ENCODE data around the gene APOOL. TPM values are rescaled to one million over a fixed set of nuclear protein-coding genes. Genes with fewer than 3 reads are reported as not detected.
"Not testable (repeated sequence)": the region's sequence is repeated elsewhere in the genome, so short reads cannot be mapped to it uniquely, and the experiment has no call there.

APOOL gene
- total and polyA plus RNA-seq, 9 of the 15 experiments (the other 6 are each of a cell fraction or from before 2014, with no cell fraction given): 4.6 to 20.5 (median 10.2) TPM

DNA sequence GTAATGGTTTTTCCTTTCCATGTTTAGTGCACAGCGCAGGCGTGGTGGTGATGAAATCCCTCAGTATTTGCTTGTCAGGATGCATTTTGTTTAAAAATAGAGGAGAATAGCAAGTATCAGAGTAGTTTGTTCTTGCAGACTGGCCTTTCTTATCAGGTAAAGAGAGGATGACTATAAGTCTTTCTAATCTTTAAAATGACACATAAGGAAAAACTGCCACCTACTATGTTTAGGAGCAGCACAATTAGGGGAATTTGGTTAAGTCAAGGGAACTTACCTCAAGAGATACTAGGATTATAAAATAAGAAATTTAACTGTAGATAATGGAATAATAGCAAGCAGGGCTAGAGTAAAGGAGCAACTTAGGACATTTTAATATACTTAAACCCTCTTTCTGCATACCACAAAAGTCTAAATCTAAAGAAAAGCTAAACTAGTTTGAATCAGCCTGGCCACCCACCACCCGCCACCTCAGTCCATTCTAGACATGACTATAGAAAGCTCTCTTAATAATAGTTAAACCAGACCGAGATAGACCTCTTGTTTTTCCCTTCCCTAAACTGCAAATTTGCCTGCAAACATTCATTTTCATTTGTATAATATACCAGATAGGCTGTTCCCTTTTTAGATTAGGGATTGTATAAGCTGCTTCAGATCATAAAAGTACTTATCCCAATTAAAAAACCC is 62.0 kb downstream of the APOOL start:
- in situ Hi-C loops (cut with MboI) (no loop called here), intact Hi-C loops (cut with micrococcal nuclease) (no loop called here)
- H3K4me1 ChIP-seq (replicated peaks in 1 of 2; ENCODE audit: control insufficient read depth in 2 of 2, insufficient read depth in 2 of 2, low read length in 2 of 2): no peaks in the 10 kb centered on the region
- DNase-seq (ENCODE audit: extremely low read depth in 1 of 4, low spot score in 3 of 4) (no peak), FAIRE-seq (no peak), ATAC-seq (no peak)
- TF ChIP-seq MEIS2 (IDR thresholded peaks at IDR 0.05; ENCODE audit: partially characterized antibody) (peak; percentile 36), ZNF695 (CRISPR knock-in tag; IDR thresholded peaks at IDR 0.05) (no peak)
- H3K9me1 ChIP-seq (ENCODE audit: control insufficient read depth, insufficient read depth, low read length): no peaks in the 10 kb centered on the region
- H3K79me2 ChIP-seq (ENCODE audit: control insufficient read depth, insufficient read depth, low read length): no peaks in the 10 kb centered on the region
- 25% methylated on average over 4 of the region's 4 CpGs for WGBS (ENCODE audit: insufficient coverage, low coverage, missing lambda C conversion rate)
- H3K27me3 ChIP-seq (ENCODE audit: control insufficient read depth in 2 of 2, insufficient read depth in 2 of 2, low read length in 2 of 2): no peaks in the 10 kb centered on the region
- no peaks in the 10 kb centered on the region for H4K20me1 ChIP-seq (replicated peaks; ENCODE audit: control insufficient read depth, insufficient read depth, low read length)
- H3K4me3 ChIP-seq: no peak overlapping the region
- no peak overlapping the region for H3K27ac ChIP-seq (ENCODE audit: extremely low read depth, low read depth, low read length)
- BruUV-seq (replicated peaks): no TSS peak
- no peak overlapping the region for H3K4me2 ChIP-seq (ENCODE audit: insufficient read depth, low read length)
- H3K9ac ChIP-seq (ENCODE audit: insufficient read depth in 1 of 2, low read depth in 2 of 2, low read length in 2 of 2): no peak overlapping the region
- H3K9me3 ChIP-seq (replicated peaks; ENCODE audit: control insufficient read depth, insufficient read depth, low read depth, low read length): no peaks in the 10 kb centered on the region
- H2AFZ ChIP-seq (ENCODE audit: low read depth, low read length): no peak overlapping the region
- H3K36me3 ChIP-seq (ENCODE audit: control insufficient read depth, insufficient read depth, low read length): no peaks in the 10 kb centered on the region
- ChIA-PET CTCF (ENCODE audit: low intra/inter-chr PET ratio) (no interaction called here), POLR2A (interaction anchor here (0.6 kb wide), 1 partner anchor 15 kb away, joined by 3 read pairs; no protein-coding TSS in a partner anchor)

DNA sequence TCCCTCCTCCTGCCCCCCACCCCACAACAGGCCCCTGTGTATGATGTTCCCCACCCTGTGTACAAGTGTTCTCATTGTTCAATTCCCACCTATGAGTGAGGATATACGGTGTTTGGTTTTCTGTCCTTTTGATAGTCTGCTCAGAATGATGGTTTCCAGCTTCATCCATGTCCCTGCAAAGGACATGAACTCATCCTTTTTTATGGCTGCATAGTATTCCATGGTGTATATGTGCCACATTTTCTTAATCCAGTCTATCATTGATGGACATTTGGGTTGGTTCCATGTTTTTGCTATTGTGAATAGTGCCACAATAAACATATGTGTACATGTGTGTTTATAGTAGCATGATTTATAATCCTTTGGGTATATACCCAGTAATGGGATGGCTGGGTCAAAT is 73.6 kb downstream of the APOOL start:
- H3K4me1 ChIP-seq (replicated peaks in 1 of 2; ENCODE audit: control insufficient read depth in 2 of 2, insufficient read depth in 2 of 2, low read length in 2 of 2); H3K4me2 ChIP-seq (ENCODE audit: insufficient read depth, low read length); H3K9ac ChIP-seq (ENCODE audit: insufficient read depth in 1 of 2, low read depth in 2 of 2, low read length in 2 of 2); H3K4me3 ChIP-seq; H3K27ac ChIP-seq (ENCODE audit: extremely low read depth, low read depth, low read length); in situ Hi-C loops (cut with MboI); H3K9me1 ChIP-seq (ENCODE audit: control insufficient read depth, insufficient read depth, low read length); H3K36me3 ChIP-seq (ENCODE audit: control insufficient read depth, insufficient read depth, low read length); POLR2A ChIA-PET; BruUV-seq (replicated peaks); intact Hi-C loops (cut with micrococcal nuclease); CTCF ChIA-PET (ENCODE audit: low intra/inter-chr PET ratio); FAIRE-seq; ATAC-seq; H2AFZ ChIP-seq (ENCODE audit: low read depth, low read length); H4K20me1 ChIP-seq (replicated peaks; ENCODE audit: control insufficient read depth, insufficient read depth, low read length); H3K79me2 ChIP-seq (ENCODE audit: control insufficient read depth, insufficient read depth, low read length); DNase-seq (ENCODE audit: extremely low read depth in 1 of 4, low spot score in 3 of 4); H3K27me3 ChIP-seq (ENCODE audit: control insufficient read depth in 2 of 2, insufficient read depth in 2 of 2, low read length in 2 of 2); H3K9me3 ChIP-seq (replicated peaks; ENCODE audit: control insufficient read depth, insufficient read depth, low read depth, low read length): not testable (repeated sequence)
- peak; percentile 42 for TF ChIP-seq ZNF146 (CRISPR knock-in tag; IDR thresholded peaks at IDR 0.05; ENCODE audit: unreplicated experiment)
- 83% methylated on average over 1 of the region's 1 CpG for WGBS (ENCODE audit: insufficient coverage, low coverage, missing lambda C conversion rate)
